Activated CD4-positive, alpha-beta T cell treated with anti-CD3 and anti-CD28 coated beads, Interleukin-2, amount 10 ng/mL, durations not matched to agents 7 days and 5 days (primary cell): ENCODE data around the gene MPDZ. TPM values are rescaled to one million over a fixed set of nuclear protein-coding genes. Genes with fewer than 3 reads are reported as not detected.

ENCODE experiments used
- CTCF ChIA-PET: fragments of 350-600 bp; sonication (Branson Sonifier 250); formaldehyde crosslinking; loops from one replicate; lab custom pipeline; 2021; ENCODE audit warnings: antibody characterized with exemption; lab: Charles Lee
- POLR2A ChIA-PET: fragments of 350-600 bp; sonication (Branson Sonifier 250); formaldehyde crosslinking; loops from one replicate; lab custom pipeline; 2021; ENCODE audit warnings: antibody characterized with exemption; lab: Charles Lee
- DNase-seq: peaks from one replicate; pipeline ENCODE4 v3.0.0-alpha.2; 2020
- H3K27ac Mint-ChIP-seq: one replicate; pipeline ENCODE4 v1.8.0; 2021; ENCODE audit warnings: mild to moderate bottlenecking, moderate library complexity, mixed read lengths
- H3K27me3 Mint-ChIP-seq: one replicate; pipeline ENCODE4 v1.8.0; 2021; ENCODE audit warnings: mixed read lengths
- H3K36me3 Mint-ChIP-seq: one replicate; pipeline ENCODE4 v1.8.0; 2021; ENCODE audit warnings: low read depth, mixed read lengths
- H3K4me1 Mint-ChIP-seq: one replicate; pipeline ENCODE4 v1.8.0; 2021; ENCODE audit warnings: mixed read lengths
- H3K4me3 Mint-ChIP-seq: one replicate; pipeline ENCODE4 v1.8.0; 2021; ENCODE audit warnings: mild to moderate bottlenecking, moderate library complexity, mixed read lengths
- H3K9me3 Mint-ChIP-seq: one replicate; pipeline ENCODE4 v1.8.0; 2021; ENCODE audit warnings: mixed read lengths
- total RNA-seq, 2 experiments: library from RNA; stranded (reverse); gene quantifications; one replicate each; pipeline ENCODE4 v1.2.3, GENCODE V29; 2021

Gene MPDZ
- total RNA-seq, 2 experiments from 2014 or later, result not detected

DNA sequence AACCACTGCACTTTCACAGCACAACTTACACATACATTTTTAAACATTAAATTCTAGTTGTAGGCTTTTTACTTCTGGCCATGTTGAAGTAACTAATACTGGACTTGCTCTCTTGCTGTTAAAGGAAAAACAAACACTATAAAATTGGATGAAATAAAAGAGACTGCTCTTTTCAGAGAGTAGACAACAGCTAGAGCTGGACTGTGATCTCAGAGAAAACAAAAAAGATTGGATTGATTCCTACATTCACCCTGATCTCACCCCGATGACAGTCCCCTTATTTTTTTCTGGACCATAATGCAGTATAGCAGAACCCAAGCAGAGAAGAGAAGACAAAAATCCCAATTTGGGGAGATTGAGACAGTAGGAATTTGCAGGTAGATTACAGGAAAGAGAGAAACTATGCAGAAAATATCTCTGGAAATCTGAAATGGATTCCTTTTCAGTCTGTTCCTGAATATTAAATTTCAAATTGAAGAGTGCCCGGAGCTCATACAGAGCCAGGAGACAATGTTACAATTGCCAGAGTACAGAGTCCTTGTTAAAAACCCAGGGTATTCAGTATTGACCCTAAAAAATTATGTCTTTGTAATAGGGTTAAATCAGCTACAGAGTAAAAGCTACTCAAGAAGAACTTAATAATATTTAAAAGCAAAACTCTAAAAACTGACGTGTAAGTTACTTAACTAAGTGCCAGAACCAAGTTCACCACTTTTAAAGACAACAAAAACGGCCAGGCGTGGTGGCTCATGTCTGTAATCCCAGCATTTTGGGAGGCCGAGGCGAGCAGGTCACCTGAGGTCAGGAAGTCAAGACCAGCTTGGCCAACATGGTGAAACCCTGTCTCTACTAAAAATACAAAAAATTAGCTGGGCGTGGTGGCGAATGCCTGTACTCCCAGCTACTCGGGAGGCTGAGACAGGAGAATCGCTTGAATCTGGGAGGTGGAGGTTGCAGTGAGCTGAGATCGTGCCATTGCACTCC lies 208.6 kb downstream of the MPDZ start:
- Mint-ChIP-seq H3K27ac (no peak overlapping the region), H3K4me1 (no peaks in the 10 kb centered on the region), H3K36me3 (no peaks in the 10 kb centered on the region), H3K9me3 (no peaks in the 10 kb centered on the region), H3K4me3 (no peak overlapping the region), H3K27me3 (no peaks in the 10 kb centered on the region)
- CTCF ChIA-PET, result no interaction called here
- no peak for DNase-seq
- POLR2A ChIA-PET, result no interaction called here

DNA sequence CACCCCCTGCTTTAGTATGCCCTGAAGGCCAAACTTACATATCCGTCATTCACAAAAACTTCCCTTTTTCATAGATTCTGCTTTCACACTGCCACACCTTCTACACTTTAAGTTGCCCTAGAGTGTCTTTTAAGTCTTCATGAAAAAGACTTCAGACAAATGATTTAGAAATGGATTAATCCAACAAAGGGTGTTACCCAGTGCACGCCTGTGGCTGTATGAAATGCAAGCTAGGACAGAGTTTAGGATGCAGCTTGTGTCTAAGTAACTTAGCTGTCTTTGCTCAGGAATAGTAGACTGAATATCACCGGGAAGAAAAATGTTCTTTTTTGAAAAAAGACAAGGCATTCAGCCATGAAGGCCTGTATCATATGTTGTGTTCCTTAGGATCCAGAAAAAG lies 210.0 kb downstream of the MPDZ start:
- H3K4me3 Mint-ChIP-seq, result no peak overlapping the region
- POLR2A ChIA-PET, result no interaction called here
- DNase-seq, result no peak
- H3K4me1 Mint-ChIP-seq, result no peaks in the 10 kb centered on the region
- H3K27ac Mint-ChIP-seq, result no peak overlapping the region
- no peaks in the 10 kb centered on the region for H3K9me3 Mint-ChIP-seq
- CTCF ChIA-PET, result no interaction called here
- H3K36me3 Mint-ChIP-seq, result no peaks in the 10 kb centered on the region
- H3K27me3 Mint-ChIP-seq, result no peaks in the 10 kb centered on the region

DNA sequence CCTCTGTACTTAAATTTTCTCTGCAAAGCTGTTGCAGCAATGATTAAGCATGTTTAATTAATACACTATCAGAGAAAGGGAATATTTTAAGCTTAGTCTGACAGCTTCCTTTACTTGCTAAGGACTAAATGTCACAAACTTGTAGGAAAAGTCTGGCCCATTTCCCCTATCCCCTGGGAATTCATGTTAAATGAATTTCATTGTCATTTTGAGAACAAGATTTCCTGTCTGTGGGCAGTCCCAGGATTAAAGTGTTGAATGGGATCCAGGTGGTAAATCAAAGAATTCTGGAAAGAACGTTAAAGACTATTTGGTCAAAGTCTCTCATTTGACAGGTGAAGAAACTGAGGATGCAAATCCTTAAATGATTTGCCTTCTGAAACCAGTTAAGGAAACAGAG lies 214.8 kb downstream of the MPDZ start:
- Mint-ChIP-seq H3K27ac (no peak overlapping the region), H3K27me3 (no peaks in the 10 kb centered on the region), H3K36me3 (no peaks in the 10 kb centered on the region), H3K4me3 (no peak overlapping the region), H3K4me1 (no peaks in the 10 kb centered on the region), H3K9me3 (no peaks in the 10 kb centered on the region)
- no peak for DNase-seq
- POLR2A ChIA-PET, result no interaction called here
- CTCF ChIA-PET, result no interaction called here

DNA sequence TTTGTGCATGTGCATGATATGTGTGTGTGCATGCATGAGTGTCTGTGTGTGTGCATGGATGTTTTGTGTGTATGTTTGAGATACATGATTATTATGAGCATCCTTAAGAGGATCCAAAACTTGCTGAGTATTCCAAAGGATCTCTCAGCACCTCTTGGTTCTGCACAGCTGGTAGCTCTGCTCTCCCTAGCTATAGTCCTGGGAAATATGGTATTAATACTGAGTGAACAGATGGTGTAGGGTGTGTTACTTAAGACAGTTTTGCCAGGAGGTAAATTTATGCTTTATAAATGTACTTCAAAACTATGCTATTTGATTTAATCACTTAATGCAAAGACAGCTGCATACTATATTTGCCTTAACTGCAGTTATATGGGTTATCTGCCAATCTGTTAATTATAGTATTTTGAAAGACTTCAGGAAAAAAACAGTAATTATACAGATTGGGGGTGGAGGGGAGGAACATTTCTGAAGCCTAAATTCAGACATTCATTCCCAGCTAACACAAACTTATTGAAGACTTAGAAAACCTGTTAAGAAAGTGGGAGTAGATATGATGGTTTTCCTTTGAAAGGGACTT lies 215.5 kb downstream of the MPDZ start:
- H3K4me1 Mint-ChIP-seq, result no peaks in the 10 kb centered on the region
- CTCF ChIA-PET, result no interaction called here
- POLR2A ChIA-PET, result no interaction called here
- no peaks in the 10 kb centered on the region for H3K27me3 Mint-ChIP-seq
- no peak overlapping the region for H3K4me3 Mint-ChIP-seq
- no peaks in the 10 kb centered on the region for H3K9me3 Mint-ChIP-seq
- DNase-seq, result no peak
- H3K27ac Mint-ChIP-seq, result no peak overlapping the region
- no peaks in the 10 kb centered on the region for H3K36me3 Mint-ChIP-seq

DNA sequence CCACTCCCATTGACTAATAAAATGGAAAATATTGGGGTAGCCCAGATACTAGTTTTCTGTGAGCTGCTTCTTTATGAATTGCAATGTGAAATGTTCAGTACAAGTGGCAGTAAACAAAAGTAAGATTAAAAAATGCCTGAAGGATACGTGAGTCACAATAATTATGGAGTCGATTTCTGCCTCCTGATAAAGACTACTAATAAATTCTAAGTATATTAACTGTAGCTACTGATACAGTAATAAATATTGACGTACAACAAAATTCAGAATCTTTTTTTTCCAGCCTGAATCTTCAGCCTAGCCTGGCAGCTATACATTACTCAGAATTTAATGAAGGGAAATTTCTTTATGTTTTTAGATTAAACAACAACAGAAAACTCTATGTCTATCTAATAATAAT lies 218.1 kb downstream of the MPDZ start:
- Mint-ChIP-seq H3K4me1 (no peaks in the 10 kb centered on the region), H3K27ac (no peak overlapping the region), H3K9me3 (no peaks in the 10 kb centered on the region), H3K4me3 (no peak overlapping the region), H3K36me3 (no peaks in the 10 kb centered on the region), H3K27me3 (no peaks in the 10 kb centered on the region)
- ChIA-PET POLR2A (no interaction called here), CTCF (no interaction called here)
- no peak for DNase-seq
